DOHH2 (cell line): ENCODE measurements around the gene ZNF862.

Experiments
- H3F3A ChIP-seq: fragments of 200-600 bp; sonication (generic), shearing (Covaris generic); 2 replicates; pipeline ENCODE4 v1.6.0; 2016; ENCODE audit warnings: antibody characterized with exemption, mild to moderate bottlenecking; ENCODE audit not compliant: control insufficient read depth, insufficient read depth
- H3K27ac ChIP-seq: fragments of 200-600 bp; sonication (generic); 2 replicates; pipeline ENCODE4 v1.5.1; 2014; ENCODE audit warnings: low read depth, mild to moderate bottlenecking, low read length, moderate library complexity
- H3K27me3 ChIP-seq: fragments of 200-600 bp; sonication (generic); 2 replicates; pipeline ENCODE4 v1.6.1; 2014; ENCODE audit warnings: mild to moderate bottlenecking, low read length, mixed read lengths; ENCODE audit not compliant: control insufficient read depth
- H3K36me3 ChIP-seq: fragments of 200-600 bp; sonication (generic); 2 replicates; pipeline ENCODE4 v1.6.1; 2014; ENCODE audit warnings: mild to moderate bottlenecking, low read length, moderate library complexity, mixed read lengths; ENCODE audit not compliant: control insufficient read depth
- H3K4me1 ChIP-seq: fragments of 200-600 bp; sonication (generic); 2 replicates; pipeline ENCODE4 v1.6.1; 2014; ENCODE audit warnings: mild to moderate bottlenecking, low read length, mixed read lengths; ENCODE audit not compliant: control insufficient read depth
- H3K4me2 ChIP-seq: fragments of 200-600 bp; sonication (generic); 2 replicates; pipeline ENCODE4 v1.6.0; 2014; ENCODE audit warnings: mild to moderate bottlenecking, low read length, moderate library complexity
- H3K4me3 ChIP-seq: fragments of 200-600 bp; sonication (generic); 2 replicates; pipeline ENCODE4 v1.5.1; 2014; ENCODE audit warnings: mild to moderate bottlenecking, low read length, mixed read lengths
- H3K79me2 ChIP-seq: fragments of 200-600 bp; sonication (generic); 2 replicates; pipeline ENCODE4 v1.6.1; 2014; ENCODE audit warnings: mild to moderate bottlenecking, low read length, mixed read lengths; ENCODE audit not compliant: control insufficient read depth
- H3K9me2 ChIP-seq: fragments of 200-600 bp; sonication (generic); replicated peaks from 2 replicates; pipeline ENCODE4 v1.6.1; 2014; ENCODE audit warnings: mild to moderate bottlenecking, low read length, mixed read lengths; ENCODE audit not compliant: control insufficient read depth
- H3K9me3 ChIP-seq: fragments of 200-600 bp; sonication (generic); 2 replicates; pipeline ENCODE4 v1.6.1; 2014; ENCODE audit warnings: antibody characterized with exemption, low read length, mixed read lengths; ENCODE audit not compliant: control insufficient read depth, insufficient read depth
- H4K20me1 ChIP-seq: fragments of 200-600 bp; sonication (generic); 2 replicates; pipeline ENCODE4 v1.6.0; 2014; ENCODE audit warnings: low read depth, mild to moderate bottlenecking, antibody characterized with exemption, low read length, moderate library complexity; ENCODE audit not compliant: control insufficient read depth, insufficient read depth
- EZH2phosphoT487 ChIP-seq: fragments of 200-600 bp; sonication (generic); IDR thresholded peaks from 2 replicates; pipeline ENCODE4 v1.6.1; 2017; ENCODE audit warnings: borderline replicate concordance, mild to moderate bottlenecking, antibody characterized with exemption, low read length, moderate library complexity, mixed read lengths
- TF ChIP-seq, protein P1 (sequence below): fragments of 200-600 bp; sonication (generic); IDR thresholded peaks from one replicate; pipeline ENCODE4 v1.5.1; 2014; ENCODE audit warnings: antibody characterized with exemption, mild to moderate bottlenecking, low read depth, low read length; ENCODE audit not compliant: poor library complexity, severe bottlenecking

ZNF862 gene

DNA sequence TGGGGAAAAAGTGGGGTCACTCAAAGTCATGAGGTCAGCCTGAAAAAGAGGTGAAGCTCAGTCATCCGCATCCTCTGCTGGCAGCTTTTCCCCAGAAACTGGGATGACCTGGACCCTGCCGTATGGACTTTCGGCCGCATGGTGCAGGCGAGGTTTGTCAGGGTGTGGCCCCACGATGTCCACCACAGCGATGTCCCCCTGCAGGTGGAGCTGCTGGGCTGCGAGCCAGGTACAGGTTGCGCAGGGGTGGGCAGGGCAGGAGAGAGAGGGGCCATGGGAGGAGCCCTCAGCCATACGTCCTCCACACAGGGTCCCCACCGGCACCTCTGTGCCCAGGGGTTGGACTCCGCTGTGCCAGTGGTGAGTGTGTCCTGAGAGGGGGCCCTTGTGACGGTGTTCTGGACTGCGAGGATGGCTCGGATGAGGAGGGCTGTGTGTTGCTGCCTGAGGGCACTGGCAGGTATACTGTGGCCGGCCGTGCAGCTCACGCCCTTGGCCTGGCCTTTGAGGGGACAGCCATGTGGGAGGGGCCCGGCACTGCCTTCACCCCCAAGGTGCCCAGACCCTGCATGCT is 41.8 kb upstream of the ZNF862 start:
- Histone ChIP-seq H3K27me3 (no peaks in the 10 kb centered on the region), H3K4me1 (no peaks in the 10 kb centered on the region), H3K9me3 (no peaks in the 10 kb centered on the region), H3K79me2 (no peaks in the 10 kb centered on the region), H3F3A (no peaks in the 10 kb centered on the region), H4K20me1 (no peaks in the 10 kb centered on the region), H3K36me3 (no peaks in the 10 kb centered on the region), H3K27ac (no peak overlapping the region), H3K4me3 (no peak overlapping the region), H3K9me2 (no peaks in the 10 kb centered on the region), H3K4me2 (no peak overlapping the region)
- no peak for TF ChIP-seq EZH2phosphoT487
- TF ChIP-seq, protein P1, sequence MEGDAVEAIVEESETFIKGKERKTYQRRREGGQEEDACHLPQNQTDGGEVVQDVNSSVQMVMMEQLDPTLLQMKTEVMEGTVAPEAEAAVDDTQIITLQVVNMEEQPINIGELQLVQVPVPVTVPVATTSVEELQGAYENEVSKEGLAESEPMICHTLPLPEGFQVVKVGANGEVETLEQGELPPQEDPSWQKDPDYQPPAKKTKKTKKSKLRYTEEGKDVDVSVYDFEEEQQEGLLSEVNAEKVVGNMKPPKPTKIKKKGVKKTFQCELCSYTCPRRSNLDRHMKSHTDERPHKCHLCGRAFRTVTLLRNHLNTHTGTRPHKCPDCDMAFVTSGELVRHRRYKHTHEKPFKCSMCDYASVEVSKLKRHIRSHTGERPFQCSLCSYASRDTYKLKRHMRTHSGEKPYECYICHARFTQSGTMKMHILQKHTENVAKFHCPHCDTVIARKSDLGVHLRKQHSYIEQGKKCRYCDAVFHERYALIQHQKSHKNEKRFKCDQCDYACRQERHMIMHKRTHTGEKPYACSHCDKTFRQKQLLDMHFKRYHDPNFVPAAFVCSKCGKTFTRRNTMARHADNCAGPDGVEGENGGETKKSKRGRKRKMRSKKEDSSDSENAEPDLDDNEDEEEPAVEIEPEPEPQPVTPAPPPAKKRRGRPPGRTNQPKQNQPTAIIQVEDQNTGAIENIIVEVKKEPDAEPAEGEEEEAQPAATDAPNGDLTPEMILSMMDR, result no peak

GRCh38 chr7:149797771-149798170 is 40.4 kb upstream of the ZNF862 start:
- Histone ChIP-seq H3K4me2 (no peak overlapping the region), H3K79me2 (no peaks in the 10 kb centered on the region), H3K4me3 (no peak overlapping the region), H3K9me3 (no peaks in the 10 kb centered on the region), H3K4me1 (no peaks in the 10 kb centered on the region), H3K9me2 (no peaks in the 10 kb centered on the region), H3K27me3 (no peaks in the 10 kb centered on the region), H3F3A (no peaks in the 10 kb centered on the region), H3K27ac (no peak overlapping the region), H4K20me1 (no peaks in the 10 kb centered on the region), H3K36me3 (no peaks in the 10 kb centered on the region)
- TF ChIP-seq, protein P1, result no peak
- TF ChIP-seq EZH2phosphoT487, result no peak

DNA sequence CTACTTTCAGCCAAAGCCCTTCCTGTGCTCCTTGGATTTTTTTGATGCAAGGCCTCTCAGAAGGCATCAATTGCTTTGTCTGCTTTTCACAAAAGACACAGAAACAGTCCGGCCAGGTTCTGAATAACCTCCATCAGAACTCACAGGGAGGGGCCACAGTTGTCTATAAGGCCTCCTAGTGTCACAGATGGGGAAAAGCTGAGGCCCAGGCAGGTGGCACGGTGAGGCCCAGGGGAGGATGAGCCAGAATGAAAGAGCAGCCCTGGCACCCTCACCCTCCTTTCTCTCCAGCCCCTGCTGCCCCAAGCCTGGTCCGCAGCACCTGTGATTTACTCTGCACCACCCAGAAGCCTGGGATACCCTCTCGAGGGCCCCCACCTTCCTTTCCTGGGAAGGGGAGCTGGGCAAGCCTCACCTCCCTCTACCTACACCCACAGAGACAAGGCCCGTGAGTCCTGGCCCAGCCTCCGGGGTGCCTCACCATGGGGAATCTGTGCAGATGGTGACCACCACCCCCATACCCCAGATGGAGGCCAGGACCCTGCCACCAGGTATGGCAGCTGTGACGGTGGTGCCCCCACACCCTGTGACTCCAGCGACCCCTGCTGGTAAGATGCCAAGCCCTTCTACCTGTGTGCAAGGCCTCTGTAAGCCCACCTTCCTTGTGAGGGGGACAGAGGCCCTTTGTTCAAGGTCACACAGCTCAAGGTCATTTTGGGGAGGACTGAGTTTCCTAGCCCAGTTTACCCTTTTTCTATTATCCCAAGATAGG is 38.6 kb upstream of the ZNF862 start:
- no peak overlapping the region for H3K27ac ChIP-seq
- no peaks in the 10 kb centered on the region for H3K9me3 ChIP-seq
- no peaks in the 10 kb centered on the region for H3K36me3 ChIP-seq
- no peak overlapping the region for H3K4me3 ChIP-seq
- no peaks in the 10 kb centered on the region for H3K4me1 ChIP-seq
- no peaks in the 10 kb centered on the region for H3K79me2 ChIP-seq
- no peak for TF ChIP-seq EZH2phosphoT487
- TF ChIP-seq, protein P1, result peak; percentile 99
- no peaks in the 10 kb centered on the region for H3K27me3 ChIP-seq
- H3F3A ChIP-seq, result no peaks in the 10 kb centered on the region
- H3K4me2 ChIP-seq, result no peak overlapping the region
- H4K20me1 ChIP-seq, result no peaks in the 10 kb centered on the region
- H3K9me2 ChIP-seq, result no peaks in the 10 kb centered on the region
